Mammary epithelial cell (primary cell): ENCODE data around the gene DBR1.

Experiments
- EZH2 ChIP-seq: IDR thresholded peaks from 2 replicates; pipeline ENCODE4 v1.6.1; 2012; ENCODE audit warnings: low read length, inconsistent platforms, borderline replicate concordance
- TF ChIP-seq, protein P1 (sequence below), 2 donors: IDR thresholded peaks in 1 of 2; conservative IDR thresholded peaks in 1 of 2; 2 replicates each; pipeline ENCODE4 v1.5.1; 2011 to 2012; ENCODE audit warnings: inconsistent platforms in 2 of 2, low read length in 2 of 2, mild to moderate bottlenecking in 2 of 2, control low read depth in 1 of 2, low read depth in 1 of 2; ENCODE audit not compliant: insufficient read depth in 1 of 2; ENCODE audit errors: extremely low read depth in 1 of 2

DNA sequence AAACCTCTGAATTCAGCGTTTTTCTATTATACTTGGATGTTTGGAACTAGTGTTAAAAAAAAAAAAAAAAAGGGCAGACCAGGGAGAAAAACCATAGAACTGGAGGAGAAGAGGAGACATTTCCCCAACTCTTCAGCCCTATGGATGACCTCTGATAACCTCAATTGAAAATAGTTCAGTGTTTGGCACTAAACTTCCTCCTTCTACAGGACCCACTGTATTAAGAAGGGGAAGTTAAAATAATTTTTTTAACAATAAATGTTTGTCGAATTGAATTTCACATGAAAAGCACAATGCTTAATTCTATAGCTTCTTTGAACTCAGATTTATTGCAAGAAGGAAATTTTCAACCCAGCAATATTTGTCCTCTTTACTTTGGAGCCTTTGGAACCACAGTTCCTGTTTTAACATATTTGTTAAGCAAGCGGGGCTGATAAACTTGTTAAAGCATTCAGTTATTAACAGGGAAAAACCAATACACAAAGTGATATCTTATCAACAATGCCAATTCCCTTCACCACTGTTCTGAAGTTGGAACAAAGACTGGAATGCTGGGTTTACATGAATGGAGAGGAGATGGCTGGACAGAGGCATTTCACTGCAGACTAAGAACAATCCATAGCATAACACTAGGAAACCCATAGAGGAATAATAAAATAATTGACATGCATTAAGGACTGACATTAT, 39.4 kb downstream of the DBR1 start:
- TF ChIP-seq, protein P1, sequence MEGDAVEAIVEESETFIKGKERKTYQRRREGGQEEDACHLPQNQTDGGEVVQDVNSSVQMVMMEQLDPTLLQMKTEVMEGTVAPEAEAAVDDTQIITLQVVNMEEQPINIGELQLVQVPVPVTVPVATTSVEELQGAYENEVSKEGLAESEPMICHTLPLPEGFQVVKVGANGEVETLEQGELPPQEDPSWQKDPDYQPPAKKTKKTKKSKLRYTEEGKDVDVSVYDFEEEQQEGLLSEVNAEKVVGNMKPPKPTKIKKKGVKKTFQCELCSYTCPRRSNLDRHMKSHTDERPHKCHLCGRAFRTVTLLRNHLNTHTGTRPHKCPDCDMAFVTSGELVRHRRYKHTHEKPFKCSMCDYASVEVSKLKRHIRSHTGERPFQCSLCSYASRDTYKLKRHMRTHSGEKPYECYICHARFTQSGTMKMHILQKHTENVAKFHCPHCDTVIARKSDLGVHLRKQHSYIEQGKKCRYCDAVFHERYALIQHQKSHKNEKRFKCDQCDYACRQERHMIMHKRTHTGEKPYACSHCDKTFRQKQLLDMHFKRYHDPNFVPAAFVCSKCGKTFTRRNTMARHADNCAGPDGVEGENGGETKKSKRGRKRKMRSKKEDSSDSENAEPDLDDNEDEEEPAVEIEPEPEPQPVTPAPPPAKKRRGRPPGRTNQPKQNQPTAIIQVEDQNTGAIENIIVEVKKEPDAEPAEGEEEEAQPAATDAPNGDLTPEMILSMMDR (conservative IDR thresholded peaks at IDR 0.05 in 1 of 2, IDR thresholded peaks at IDR 0.05 in 1 of 2; ENCODE audit: extremely low read depth in 1 of 2, insufficient read depth in 1 of 2, low read depth in 1 of 2, low read length in 2 of 2) = no peak
- no peak for TF ChIP-seq EZH2
